HL-60 (cell line): ENCODE data around the gene EFEMP2.
"Not testable (repeated sequence)": the region's sequence is repeated elsewhere in the genome, so short reads cannot be mapped to it uniquely, and the experiment has no call there.

Experiments
- DNase-seq, 2 experiments: peaks; one replicate each; pipeline ENCODE4 v3.0.0-alpha.2; 2010 to 2020; ENCODE audit warnings: low read depth in 1 of 2, low spot score in 1 of 2
- H3K27ac ChIP-seq: fragments of 250-450 bp; sonication (Bioruptor Pico); replicated peaks from 2 replicates; pipeline ENCODE4 v1.5.1; 2020; ENCODE audit warnings: mild to moderate bottlenecking, moderate library complexity
- H3K27me3 ChIP-seq: fragments of 250-450 bp; sonication (Bioruptor Pico); 2 replicates; pipeline ENCODE4 v1.5.1; 2021; ENCODE audit warnings: mild to moderate bottlenecking, moderate library complexity; ENCODE audit not compliant: insufficient read depth, poor library complexity, severe bottlenecking
- H3K4me3 ChIP-seq: replicated peaks from 2 replicates; pipeline ENCODE4 v1.5.1; 2011; ENCODE audit warnings: mild to moderate bottlenecking, control low read depth, low read length; ENCODE audit not compliant: insufficient read depth
- CTCF ChIP-seq: IDR thresholded peaks from one replicate; pipeline ENCODE4 v1.5.1; 2011; ENCODE audit warnings: low read length, control low read depth, inconsistent platforms; ENCODE audit not compliant: insufficient read depth
- GABPA ChIP-seq: IDR thresholded peaks from 2 replicates; pipeline ENCODE4 v1.6.1; 2012; ENCODE audit warnings: low read depth
- POLR2AphosphoS5 ChIP-seq: IDR thresholded peaks from 2 replicates; pipeline ENCODE4 v1.6.1; 2012; ENCODE audit warnings: low read depth
- REST ChIP-seq: IDR thresholded peaks from 2 replicates; pipeline ENCODE4 v1.6.1; 2012; ENCODE audit warnings: low read depth; ENCODE audit not compliant: insufficient replicate concordance
- SPI1 ChIP-seq: IDR thresholded peaks from 2 replicates; pipeline ENCODE4 v1.6.1; 2012; ENCODE audit warnings: low read depth, mild to moderate bottlenecking, borderline replicate concordance

EFEMP2 gene

DNA sequence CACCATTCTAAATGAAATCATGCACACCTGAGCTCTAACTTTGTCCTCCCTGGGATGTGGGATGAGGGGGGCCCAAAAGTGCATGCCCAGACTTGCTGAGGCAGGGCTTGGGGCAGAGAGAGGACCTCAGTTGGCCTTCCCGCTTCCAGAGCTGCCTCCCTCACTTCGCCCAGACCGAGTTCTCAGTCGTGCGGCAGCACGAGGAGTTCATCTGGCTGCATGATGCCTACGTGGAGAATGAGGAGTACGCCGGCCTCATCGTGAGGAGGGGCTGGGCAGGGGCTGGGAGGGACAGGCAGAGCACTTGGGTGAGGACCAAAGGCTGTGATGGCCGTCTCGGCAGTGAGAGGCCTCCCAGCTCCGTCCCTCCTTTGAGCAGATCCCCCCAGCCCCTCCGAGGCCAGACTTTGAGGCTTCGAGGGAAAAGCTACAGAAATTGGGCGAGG is 22.8 kb downstream of the EFEMP2 start:
- H3K27me3 ChIP-seq: no peaks in the 10 kb centered on the region
- no peak overlapping the region for H3K27ac ChIP-seq
- no peak for DNase-seq
- TF ChIP-seq REST (no peak), GABPA (no peak), SPI1 (no peak), CTCF (no peak), POLR2AphosphoS5 (no peak)
- H3K4me3 ChIP-seq: no peak overlapping the region

DNA sequence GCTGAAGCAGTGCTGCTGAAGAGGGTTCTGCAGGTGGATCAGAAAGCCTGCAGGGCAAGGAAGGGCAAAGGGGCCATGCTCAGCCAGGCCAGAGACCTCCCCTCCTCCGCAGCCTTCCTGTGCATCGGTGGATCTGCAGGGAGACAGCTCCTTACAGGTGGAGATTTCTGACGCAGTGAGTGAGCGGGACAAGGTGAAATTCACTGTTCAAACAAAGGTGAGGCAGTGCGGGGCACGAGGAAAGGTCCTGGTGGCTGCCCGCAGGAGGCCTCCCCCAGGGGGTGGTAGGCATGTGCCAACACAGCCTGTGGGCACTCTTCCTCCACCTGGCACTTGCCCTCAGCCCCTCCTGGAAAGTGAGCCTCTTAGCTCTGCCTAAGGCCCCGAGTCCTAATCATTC is 23.2 kb downstream of the EFEMP2 start:
- Histone ChIP-seq H3K4me3 (no peak overlapping the region), H3K27me3 (no peaks in the 10 kb centered on the region), H3K27ac (no peak overlapping the region)
- no peak for TF ChIP-seq CTCF
- no peak for DNase-seq

- not testable (repeated sequence) for H3K27ac ChIP-seq, H3K27me3 ChIP-seq, H3K4me3 ChIP-seq, DNase-seq
Observed at GRCh38 chr11:65848693-65849092, 23.9 kb downstream of the EFEMP2 start.

DNA sequence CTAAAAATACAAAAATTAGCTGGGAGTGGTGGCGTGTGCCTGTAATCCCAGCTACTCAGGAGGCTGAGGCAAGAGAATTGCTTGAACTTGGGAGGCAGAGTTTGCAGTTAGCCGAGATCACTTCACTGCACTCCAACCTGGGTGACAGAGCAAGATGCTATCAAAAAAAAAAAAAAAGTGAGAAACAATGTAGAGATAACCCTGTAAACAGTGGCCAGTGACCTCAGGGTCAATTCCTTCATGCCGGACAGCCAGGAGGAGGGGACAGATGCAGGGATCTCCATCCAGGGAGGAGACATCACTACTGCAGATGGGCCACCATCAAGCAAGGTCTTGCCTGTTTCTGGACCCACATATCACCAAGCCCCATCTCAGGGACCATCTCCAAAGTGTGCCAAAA is 24.9 kb downstream of the EFEMP2 start:
- Histone ChIP-seq H3K27ac (no peak overlapping the region), H3K4me3 (no peak overlapping the region), H3K27me3 (no peaks in the 10 kb centered on the region)
- TF ChIP-seq POLR2AphosphoS5 (no peak), CTCF (no peak), SPI1 (no peak), REST (no peak), GABPA (no peak)
- no peak for DNase-seq
